HCT116 (cell line): ENCODE measurements around the gene SETD3. TPM values are rescaled to one million over a fixed set of nuclear protein-coding genes. Genes with fewer than 3 reads are reported as not detected.

ENCODE experiments used
- ATAC-seq: fragments of 200-7000 bp; cut with Tn5 transposase; 2 replicates; pipeline ENCODE4 v1.9.1; 2020; ENCODE audit warnings: mild to moderate bottlenecking, moderate library complexity
- BruUV-seq: library from RNA; stranded (reverse); fragments of 400-500 nt; replicated peaks from 2 replicates; lab custom pipeline; 2021; lab: Mats Ljungman, UMichigan
- CTCF ChIA-PET: fragments of 300-600 bp; sonication (Branson Sonifier 250); formaldehyde crosslinking; loops from one replicate; lab custom pipeline; 2021; ENCODE audit warnings: antibody characterized with exemption; lab: Charles Lee
- POLR2A ChIA-PET: fragments of 300-600, 350-600 bp; sonication (Branson Sonifier 250); formaldehyde crosslinking; loops from one replicate; lab custom pipeline; 2021; ENCODE audit warnings: antibody characterized with exemption; lab: Charles Lee
- RAD21 ChIA-PET, 2 experiments: fragments of 300-600 bp; sonication (Branson Sonifier 250); formaldehyde crosslinking; loops; one replicate each; lab custom pipeline; 2023; ENCODE audit warnings: low total read pairs in 2 of 2; ENCODE audit not compliant: uncharacterized antibody in 2 of 2, unreplicated experiment in 2 of 2, low non-redundant PET in 1 of 2; lab: Charles Lee
- DNase-seq: peaks from one replicate; pipeline ENCODE4 v3.0.0-alpha.2; 2010; ENCODE audit warnings: low read depth, low spot score
- H2AFZ ChIP-seq: fragments of 200-600 bp; shearing (Covaris generic), sonication (generic); 2 replicates; pipeline ENCODE4 v1.6.1; 2017; ENCODE audit warnings: low read depth, mixed run types, mixed read lengths, antibody characterized with exemption, low read length; ENCODE audit not compliant: poor library complexity, severe bottlenecking
- H3K27ac ChIP-seq: 2 replicates; pipeline ENCODE4 v1.5.1; 2012; ENCODE audit warnings: low read depth, low read length
- H3K27me3 ChIP-seq: fragments of 200-600 bp; sonication (generic); 2 replicates; pipeline ENCODE4 v1.6.1; 2016; ENCODE audit warnings: mixed run types, low read length, mixed read lengths; ENCODE audit not compliant: insufficient read depth
- H3K36me3 ChIP-seq, 2 experiments: fragments of 200-500 bp in 1 of 2; fragments of 200-600 bp in 1 of 2; sonication (Bioruptor generic) in 1 of 2; sonication (generic) in 1 of 2; 2 replicates each; pipeline versions ENCODE4 v1.5.1 to v1.6.1; 2014 to 2016; ENCODE audit warnings: low read length in 2 of 2, inconsistent platforms in 1 of 2, mixed read lengths in 1 of 2, mixed run types in 1 of 2; ENCODE audit not compliant: insufficient read depth in 2 of 2, control insufficient read depth in 1 of 2
- H3K4me1 ChIP-seq, 2 experiments: fragments of 200-600 bp in 1 of 2; sonication (generic) in 1 of 2; 2 replicates each; pipeline versions ENCODE4 v1.5.1 to v1.6.1; 2012 to 2017; ENCODE audit warnings: low read length in 2 of 2, inconsistent platforms in 1 of 2, mild to moderate bottlenecking in 1 of 2, mixed read lengths in 1 of 2, mixed run types in 1 of 2, moderate library complexity in 1 of 2; ENCODE audit not compliant: insufficient read depth in 2 of 2, control insufficient read depth in 1 of 2
- H3K4me2 ChIP-seq: fragments of 200-600 bp; sonication (generic); 2 replicates; pipeline ENCODE4 v1.6.1; 2017; ENCODE audit warnings: mixed run types, low read length, mixed read lengths
- H3K4me3 ChIP-seq, 2 experiments: fragments of 200-600 bp in 1 of 2; sonication (generic) in 1 of 2; replicated peaks in 1 of 2; 2 replicates each; pipeline ENCODE4 v1.5.1; 2011 to 2016; ENCODE audit warnings: low read length in 2 of 2, control low read depth in 1 of 2, low read depth in 1 of 2, mild to moderate bottlenecking in 1 of 2, mixed read lengths in 1 of 2, mixed run types in 1 of 2
- H3K79me2 ChIP-seq: fragments of 200-600 bp; sonication (generic); 2 replicates; pipeline ENCODE4 v1.6.1; 2017; ENCODE audit warnings: mild to moderate bottlenecking, mixed run types, low read length, moderate library complexity, mixed read lengths; ENCODE audit not compliant: insufficient read depth
- H3K9ac ChIP-seq: fragments of 200-600 bp; sonication (generic); 2 replicates; pipeline ENCODE4 v1.6.1; 2016; ENCODE audit warnings: low read length, mixed read lengths
- H3K9me2 ChIP-seq: fragments of 200-600 bp; sonication (generic), shearing (Covaris generic); 2 replicates; pipeline ENCODE4 v1.6.1; 2017; ENCODE audit warnings: mixed run types, mild to moderate bottlenecking, moderate library complexity; ENCODE audit not compliant: insufficient read depth
- H3K9me3 ChIP-seq, 2 experiments: fragments of 200-500 bp in 1 of 2; fragments of 200-600 bp in 1 of 2; sonication (Bioruptor generic) in 1 of 2; sonication (generic) in 1 of 2; 2 replicates each; pipeline ENCODE4 v1.6.1; 2014 to 2017; ENCODE audit warnings: low read length in 2 of 2, mixed read lengths in 2 of 2, inconsistent platforms in 1 of 2, low read depth in 1 of 2, mild to moderate bottlenecking in 1 of 2, mixed run types in 1 of 2, moderate library complexity in 1 of 2; ENCODE audit not compliant: control insufficient read depth in 1 of 2, insufficient read depth in 1 of 2
- H4K20me1 ChIP-seq: fragments of 200-600 bp; sonication (generic), shearing (Covaris generic); 2 replicates; pipeline ENCODE4 v1.6.1; 2017; ENCODE audit warnings: mixed run types, mild to moderate bottlenecking, moderate library complexity; ENCODE audit not compliant: insufficient read depth
- ATF3 ChIP-seq: IDR thresholded peaks from 2 replicates; pipeline ENCODE4 v1.6.1; 2012
- CBX3 ChIP-seq: IDR thresholded peaks from 2 replicates; pipeline ENCODE4 v1.6.1; 2012; ENCODE audit warnings: low read depth
- EGR1 ChIP-seq: IDR thresholded peaks from 2 replicates; pipeline ENCODE4 v1.6.1; 2012; ENCODE audit warnings: low read depth
- ELF1 ChIP-seq: IDR thresholded peaks from 2 replicates; pipeline ENCODE4 v1.6.1; 2012; ENCODE audit warnings: low read depth, borderline replicate concordance
- EZH2 ChIP-seq: fragments of 200-600 bp; sonication (generic); IDR thresholded peaks from 2 replicates; pipeline ENCODE4 v1.6.1; 2017; ENCODE audit warnings: antibody characterized with exemption, mixed run types
- EZH2phosphoT487 ChIP-seq: fragments of 200-600 bp; IDR thresholded peaks from 2 replicates; pipeline ENCODE4 v1.6.1; 2018; ENCODE audit warnings: antibody characterized with exemption, borderline replicate concordance
- FOSL1 ChIP-seq: IDR thresholded peaks from 2 replicates; pipeline ENCODE4 v1.6.1; 2012; ENCODE audit warnings: low read depth
- JUND ChIP-seq: IDR thresholded peaks from 2 replicates; pipeline ENCODE4 v1.6.1; 2012
- POLR2A ChIP-seq: IDR thresholded peaks from 2 replicates; pipeline ENCODE4 v1.7.0; 2011; ENCODE audit warnings: borderline replicate concordance; ENCODE audit not compliant: insufficient read depth, insufficient read length; ENCODE audit errors: extremely low read depth
- POLR2AphosphoS5 ChIP-seq: IDR thresholded peaks from 2 replicates; pipeline ENCODE4 v1.6.1; 2011; ENCODE audit warnings: mild to moderate bottlenecking, low read depth, low read length, moderate library complexity
- RAD21 ChIP-seq: IDR thresholded peaks from 2 replicates; pipeline ENCODE4 v1.6.1; 2012; ENCODE audit warnings: low read depth, mild to moderate bottlenecking
- REST ChIP-seq: IDR thresholded peaks from 2 replicates; pipeline ENCODE4 v1.6.1; 2012; ENCODE audit warnings: low read depth
- SIN3A ChIP-seq: IDR thresholded peaks from 2 replicates; pipeline ENCODE4 v1.6.1; 2012; ENCODE audit warnings: low read depth
- SP1 ChIP-seq: IDR thresholded peaks from 2 replicates; pipeline ENCODE4 v1.6.1; 2012; ENCODE audit warnings: low read depth
- SRF ChIP-seq: IDR thresholded peaks from 2 replicates; pipeline ENCODE4 v1.6.1; 2012; ENCODE audit warnings: low read depth
- TCF7L2 ChIP-seq: IDR thresholded peaks from 2 replicates; pipeline ENCODE4 v1.7.0; 2011; ENCODE audit warnings: borderline replicate concordance, inconsistent platforms; ENCODE audit not compliant: insufficient read depth, insufficient read length; ENCODE audit errors: extremely low read depth
- YY1 ChIP-seq: IDR thresholded peaks from 2 replicates; pipeline ENCODE4 v1.6.1; 2011; ENCODE audit warnings: low read length, low read depth, moderate library complexity, mild to moderate bottlenecking; ENCODE audit not compliant: insufficient replicate concordance; ENCODE audit errors: extremely low read depth
- ZNF274 ChIP-seq: fragments of 200-500 bp; sonication (Bioruptor generic); IDR thresholded peaks from 2 replicates; pipeline ENCODE4 v1.6.1; 2014; ENCODE audit warnings: mild to moderate bottlenecking, low read depth, low read length, inconsistent platforms
- intact Hi-C: fragments of 100-400 bp; cut with micrococcal nuclease; formaldehyde crosslinking; loops from 2 replicates; pipeline ENCODE4 v1.10.0; 2022
- total RNA-seq: library from RNA; stranded (reverse); gene quantifications from one replicate; pipeline ENCODE4 v1.2.1, GENCODE V29; 2021; ENCODE audit not compliant: unreplicated experiment
- TF ChIP-seq, protein P1 (sequence below): IDR thresholded peaks from 2 replicates; pipeline ENCODE4 v1.6.1; 2012
- TF ChIP-seq, protein P2 (sequence below), 3 experiments: fragments of 200-600 bp in 1 of 3; sonication (generic) in 1 of 3; IDR thresholded peaks in 2 of 3; conservative IDR thresholded peaks in 1 of 3; 2 replicates each; pipeline ENCODE4 v1.5.1; 2012 to 2017; ENCODE audit warnings: low read depth in 2 of 3, low read length in 2 of 3, antibody characterized with exemption in 1 of 3, borderline replicate concordance in 1 of 3, control low read depth in 1 of 3, mild to moderate bottlenecking in 1 of 3, mixed read lengths in 1 of 3, mixed run types in 1 of 3, moderate library complexity in 1 of 3; ENCODE audit not compliant: insufficient read depth in 1 of 3

Gene SETD3
- total RNA-seq, 1 experiment from 2014 or later = 46.6 TPM

DNA sequence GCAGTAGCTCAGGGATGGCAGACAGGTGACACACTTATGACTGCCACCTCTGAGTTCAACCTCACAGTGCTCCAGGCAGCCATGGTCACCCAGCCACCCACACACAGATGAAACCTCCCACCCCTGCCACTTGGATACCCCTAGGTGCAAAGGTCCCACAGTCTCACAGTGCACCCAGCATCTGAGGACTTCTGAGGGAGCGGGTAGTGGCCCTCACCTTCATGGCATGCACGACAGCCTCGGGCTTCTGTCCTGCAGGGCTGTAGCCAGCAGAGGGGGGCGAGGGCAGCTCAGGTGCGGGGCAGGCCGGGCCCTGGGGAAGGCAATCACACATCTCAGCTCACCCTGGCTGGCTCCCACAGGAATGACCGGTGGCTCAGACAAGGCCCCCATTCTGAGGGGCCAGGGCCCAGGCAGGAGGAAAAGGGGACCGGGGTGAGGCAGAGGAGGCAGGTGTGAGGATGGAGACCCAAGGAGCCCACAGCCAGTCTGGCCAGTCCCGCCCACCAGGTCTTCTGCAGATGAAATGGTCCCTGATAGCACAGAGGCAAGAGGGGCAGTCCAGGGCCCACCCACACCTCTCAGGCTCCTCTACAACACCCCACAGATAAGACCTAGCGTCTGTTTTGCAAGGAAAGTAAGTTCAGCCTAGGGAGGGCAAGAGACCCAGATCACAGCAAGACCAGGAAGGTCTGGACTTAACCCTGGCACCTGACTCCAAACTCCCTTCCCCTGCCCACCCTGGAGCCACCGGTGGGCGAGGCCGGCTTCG, 36.4 kb upstream of the SETD3 start:
- H3K4me1 ChIP-seq = no peaks in the 10 kb centered on the region; a peak in 2 of 4 replicates
- ATAC-seq (no peak), DNase-seq (no peak)
- H3K79me2 ChIP-seq = peaks cover 4% of the 10 kb centered on the region; the same call in 1 of the 2 replicates
- no peak overlapping the region for H2AFZ ChIP-seq
- no peaks in the 10 kb centered on the region for H3K9me2 ChIP-seq
- no peak overlapping the region for H3K9ac ChIP-seq
- H3K27ac ChIP-seq = no peak overlapping the region
- H3K27me3 ChIP-seq = no peaks in the 10 kb centered on the region
- intact Hi-C loops = no loop called here
- peaks cover 0 to 4% of the 10 kb centered on the region in 2 experiments; a peak in 1 of 4 replicates for H3K36me3 ChIP-seq
- H4K20me1 ChIP-seq = no peaks in the 10 kb centered on the region
- H3K4me3 ChIP-seq = no peak overlapping the region
- CTCF ChIA-PET = interaction anchor here (1.3 kb wide), 1 partner anchor 111 kb away, joined by 3 read pairs; no protein-coding TSS in a partner anchor
- POLR2A ChIA-PET = no interaction called here
- RAD21 ChIA-PET = interaction anchor here in 1 of 2 experiments (0.9 kb wide), 1 partner anchor 111 kb away, joined by 3 read pairs; no protein-coding TSS in a partner anchor
- H3K9me3 ChIP-seq = no peaks in the 10 kb centered on the region
- H3K4me2 ChIP-seq = no peak overlapping the region
- TF ChIP-seq RAD21 (no peak), ATF3 (no peak), YY1 (no peak), ZNF274 (no peak), ELF1 (no peak), SP1 (no peak), EZH2phosphoT487 (no peak), EGR1 (no peak), REST (no peak), TCF7L2 (no peak), SRF (no peak), EZH2 (no peak), CBX3 (no peak), JUND (no peak), FOSL1 (no peak), POLR2A (no peak), SIN3A (no peak), POLR2AphosphoS5 (no peak)
- TF ChIP-seq, protein P1, sequence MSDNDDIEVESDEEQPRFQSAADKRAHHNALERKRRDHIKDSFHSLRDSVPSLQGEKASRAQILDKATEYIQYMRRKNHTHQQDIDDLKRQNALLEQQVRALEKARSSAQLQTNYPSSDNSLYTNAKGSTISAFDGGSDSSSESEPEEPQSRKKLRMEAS = no peak
- TF ChIP-seq, protein P2, sequence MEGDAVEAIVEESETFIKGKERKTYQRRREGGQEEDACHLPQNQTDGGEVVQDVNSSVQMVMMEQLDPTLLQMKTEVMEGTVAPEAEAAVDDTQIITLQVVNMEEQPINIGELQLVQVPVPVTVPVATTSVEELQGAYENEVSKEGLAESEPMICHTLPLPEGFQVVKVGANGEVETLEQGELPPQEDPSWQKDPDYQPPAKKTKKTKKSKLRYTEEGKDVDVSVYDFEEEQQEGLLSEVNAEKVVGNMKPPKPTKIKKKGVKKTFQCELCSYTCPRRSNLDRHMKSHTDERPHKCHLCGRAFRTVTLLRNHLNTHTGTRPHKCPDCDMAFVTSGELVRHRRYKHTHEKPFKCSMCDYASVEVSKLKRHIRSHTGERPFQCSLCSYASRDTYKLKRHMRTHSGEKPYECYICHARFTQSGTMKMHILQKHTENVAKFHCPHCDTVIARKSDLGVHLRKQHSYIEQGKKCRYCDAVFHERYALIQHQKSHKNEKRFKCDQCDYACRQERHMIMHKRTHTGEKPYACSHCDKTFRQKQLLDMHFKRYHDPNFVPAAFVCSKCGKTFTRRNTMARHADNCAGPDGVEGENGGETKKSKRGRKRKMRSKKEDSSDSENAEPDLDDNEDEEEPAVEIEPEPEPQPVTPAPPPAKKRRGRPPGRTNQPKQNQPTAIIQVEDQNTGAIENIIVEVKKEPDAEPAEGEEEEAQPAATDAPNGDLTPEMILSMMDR (IDR thresholded peaks at IDR 0.05 in 2 of 3, conservative IDR thresholded peaks at IDR 0.05 in 1 of 3; ENCODE audit: borderline replicate concordance in 1 of 3, insufficient read depth in 1 of 3, low read depth in 2 of 3, low read length in 2 of 3) = no peak
- BruUV-seq = no TSS peak
